ENCODE results near the gene SLC26A9. TPM values are rescaled to one million over a fixed set of nuclear protein-coding genes. Genes with fewer than 3 reads are reported as not detected.
"Not testable (repeated sequence)": the region's sequence is repeated elsewhere in the genome, so short reads cannot be mapped to it uniquely, and the experiment has no call there.

SLC26A9 gene
- total and polyA plus RNA-seq, 2 experiments from 2014 or later = not detected

GRCh38 chr1:205896351-205896750 lies 46.9 kb downstream of the SLC26A9 start:
- no peak for TF ChIP-seq EZH2 (IDR thresholded peaks at IDR 0.05; ENCODE audit: insufficient read depth, poor library complexity, severe bottlenecking)
- no peak for TF ChIP-seq EZH2phosphoT487 (IDR thresholded peaks at IDR 0.05; ENCODE audit: insufficient read depth, low read depth)
- 41 to 58% methylated on average over 1 of the region's 1 CpG for WGBS, 2 experiments (ENCODE audit: low coverage in 1 of 2, low lambda C conversion rate in 2 of 2, missing lambda C conversion rate in 2 of 2)
- in situ Hi-C loops (cut with MboI) = no loop called here

GRCh38 chr1:205894119-205894518 lies 49.1 kb downstream of the SLC26A9 start:
- H3K9ac ChIP-seq; H3K27ac ChIP-seq; DNase-seq; H4K20me1 ChIP-seq (ENCODE audit: insufficient read depth); H3K27me3 ChIP-seq (replicated peaks; ENCODE audit: insufficient read depth); H3K4me2 ChIP-seq (ENCODE audit: unreplicated experiment); H3K36me3 ChIP-seq (ENCODE audit: low read depth); H3K4me3 ChIP-seq; H3K9me2 ChIP-seq (ENCODE audit: insufficient read depth); H3K79me2 ChIP-seq (ENCODE audit: insufficient read depth); H2AFZ ChIP-seq; H3K9me3 ChIP-seq (ENCODE audit: low read depth); in situ Hi-C loops (cut with MboI): not testable (repeated sequence)
- Histone ChIP-seq H3K4me1 (ENCODE audit: insufficient read depth) (peaks cover 32% of the 10 kb centered on the region), H3F3A (ENCODE audit: insufficient read depth) (peaks cover 30% of the 10 kb centered on the region)
- WGBS, 2 experiments (ENCODE audit: low coverage in 1 of 2, low lambda C conversion rate in 2 of 2, missing lambda C conversion rate in 2 of 2) = 40 to 46% methylated on average over 3 of the region's 3 CpGs

More at GRCh38 chr1:205896351-205896750, 46.9 kb downstream of the SLC26A9 start:
- no peaks in the 10 kb centered on the region for H3K79me2 ChIP-seq (ENCODE audit: insufficient read depth)
- peaks cover 10% of the 10 kb centered on the region for H3K4me1 ChIP-seq (ENCODE audit: insufficient read depth)
- H3K9ac ChIP-seq = no peak overlapping the region
- H3K9me3 ChIP-seq (ENCODE audit: low read depth) = no peaks in the 10 kb centered on the region
- peaks cover 5% of the 10 kb centered on the region; the same call in 1 of the 2 replicates for H3K27me3 ChIP-seq (replicated peaks; ENCODE audit: insufficient read depth)
- H3K4me2 ChIP-seq (ENCODE audit: unreplicated experiment) = no peak overlapping the region
- no peak overlapping the region for H3K4me3 ChIP-seq
- H3K27ac ChIP-seq = no peak overlapping the region
- no peaks in the 10 kb centered on the region for H4K20me1 ChIP-seq (ENCODE audit: insufficient read depth)
- peaks cover 12% of the 10 kb centered on the region for H3F3A ChIP-seq (ENCODE audit: insufficient read depth)
- no peak overlapping the region for H2AFZ ChIP-seq
- DNase-seq = no peak
- H3K36me3 ChIP-seq (ENCODE audit: low read depth) = no peaks in the 10 kb centered on the region
- H3K9me2 ChIP-seq (ENCODE audit: insufficient read depth) = no peaks in the 10 kb centered on the region

GRCh38 chr1:205892175-205892574 lies 51.1 kb downstream of the SLC26A9 start:
- Histone ChIP-seq H3F3A (ENCODE audit: insufficient read depth) (peaks cover 34% of the 10 kb centered on the region), H2AFZ (0 out of 2 replicates have a peak overlapping the region, but pooled peaks have one; percentile 4), H3K4me2 (ENCODE audit: unreplicated experiment) (peak overlapping the region; percentile 56), H3K4me1 (ENCODE audit: insufficient read depth) (peaks cover 37% of the 10 kb centered on the region)
- WGBS, 2 experiments (ENCODE audit: low coverage in 1 of 2, low lambda C conversion rate in 2 of 2, missing lambda C conversion rate in 2 of 2) = 73 to 77% methylated on average over 2 of the region's 2 CpGs
- in situ Hi-C loops (cut with MboI); H3K9me2 ChIP-seq (ENCODE audit: insufficient read depth); H3K36me3 ChIP-seq (ENCODE audit: low read depth); H3K79me2 ChIP-seq (ENCODE audit: insufficient read depth); H3K4me3 ChIP-seq; H3K9me3 ChIP-seq (ENCODE audit: low read depth); H3K27me3 ChIP-seq (replicated peaks; ENCODE audit: insufficient read depth); DNase-seq; H3K27ac ChIP-seq; H3K9ac ChIP-seq; H4K20me1 ChIP-seq (ENCODE audit: insufficient read depth): not testable (repeated sequence)

GRCh38 chr1:205891481-205891880 lies 51.8 kb downstream of the SLC26A9 start:
- H3K36me3 ChIP-seq (ENCODE audit: low read depth); H3K4me3 ChIP-seq; H3K9me3 ChIP-seq (ENCODE audit: low read depth); H3K9me2 ChIP-seq (ENCODE audit: insufficient read depth); in situ Hi-C loops (cut with MboI); H3K9ac ChIP-seq; H3K79me2 ChIP-seq (ENCODE audit: insufficient read depth); H3K27me3 ChIP-seq (replicated peaks; ENCODE audit: insufficient read depth); H4K20me1 ChIP-seq (ENCODE audit: insufficient read depth): not testable (repeated sequence)
- Histone ChIP-seq H3K4me2 (ENCODE audit: unreplicated experiment) (peak overlapping the region; percentile 56), H2AFZ (peak overlapping the region; percentile 4; the same call in 1 of the 2 replicates), H3F3A (ENCODE audit: insufficient read depth) (peaks cover 34% of the 10 kb centered on the region), H3K27ac (peak overlapping the region; percentile 43), H3K4me1 (ENCODE audit: insufficient read depth) (peaks cover 37% of the 10 kb centered on the region)
- WGBS, 2 experiments (ENCODE audit: low coverage in 1 of 2, low lambda C conversion rate in 2 of 2, missing lambda C conversion rate in 2 of 2) = 3 to 14% methylated on average over 2 of the region's 2 CpGs
- DNase-seq = peak; percentile 80

GRCh38 chr1:205890631-205891030 lies 52.6 kb downstream of the SLC26A9 start:
- H4K20me1 ChIP-seq (ENCODE audit: insufficient read depth); H3K9me2 ChIP-seq (ENCODE audit: insufficient read depth); H3K36me3 ChIP-seq (ENCODE audit: low read depth); in situ Hi-C loops (cut with MboI); H3K27ac ChIP-seq; H3K9me3 ChIP-seq (ENCODE audit: low read depth); H2AFZ ChIP-seq; H3K27me3 ChIP-seq (replicated peaks; ENCODE audit: insufficient read depth); H3K9ac ChIP-seq; H3K79me2 ChIP-seq (ENCODE audit: insufficient read depth); H3K4me3 ChIP-seq; DNase-seq: not testable (repeated sequence)
- peaks cover 37% of the 10 kb centered on the region for H3K4me1 ChIP-seq (ENCODE audit: insufficient read depth)
- peak overlapping the region; percentile 23 for H3K4me2 ChIP-seq (ENCODE audit: unreplicated experiment)
- H3F3A ChIP-seq (ENCODE audit: insufficient read depth) = peaks cover 34% of the 10 kb centered on the region
- WGBS, 2 experiments (ENCODE audit: low coverage in 1 of 2, low lambda C conversion rate in 2 of 2, missing lambda C conversion rate in 2 of 2) = 80 to 87% methylated on average over 3 of the region's 3 CpGs

- H3K79me2 ChIP-seq (ENCODE audit: insufficient read depth); H3K9me3 ChIP-seq (ENCODE audit: low read depth); H4K20me1 ChIP-seq (ENCODE audit: insufficient read depth); H3K27me3 ChIP-seq (replicated peaks; ENCODE audit: insufficient read depth); H3K36me3 ChIP-seq (ENCODE audit: low read depth); H3K9ac ChIP-seq; H3K9me2 ChIP-seq (ENCODE audit: insufficient read depth); H3K27ac ChIP-seq; in situ Hi-C loops (cut with MboI): not testable (repeated sequence)
- 0 out of 2 replicates have a peak overlapping the region, but pooled peaks have one; percentile 6 for H3K4me3 ChIP-seq
- peak overlapping the region; percentile 52 for H3K4me2 ChIP-seq (ENCODE audit: unreplicated experiment)
- peaks cover 37% of the 10 kb centered on the region for H3K4me1 ChIP-seq (ENCODE audit: insufficient read depth)
- WGBS, 2 experiments (ENCODE audit: low coverage in 1 of 2, low lambda C conversion rate in 2 of 2, missing lambda C conversion rate in 2 of 2) = 10 to 13% methylated on average over 3 of the region's 3 CpGs
- H2AFZ ChIP-seq = 0 out of 2 replicates have a peak overlapping the region, but pooled peaks have one; percentile 21
- DNase-seq = peak; percentile 81
- peaks cover 34% of the 10 kb centered on the region for H3F3A ChIP-seq (ENCODE audit: insufficient read depth)
These were observed 53.5 kb downstream of the SLC26A9 start for GRCh38 chr1:205889706-205890105.

GRCh38 chr1:205889006-205889405 lies 54.2 kb downstream of the SLC26A9 start:
- H3K79me2 ChIP-seq (ENCODE audit: insufficient read depth); H3K9me3 ChIP-seq (ENCODE audit: low read depth); H3K9me2 ChIP-seq (ENCODE audit: insufficient read depth); H3K27me3 ChIP-seq (replicated peaks; ENCODE audit: insufficient read depth); H3K4me3 ChIP-seq; in situ Hi-C loops (cut with MboI); H3K4me2 ChIP-seq (ENCODE audit: unreplicated experiment); H3K9ac ChIP-seq; H3K36me3 ChIP-seq (ENCODE audit: low read depth); H3K27ac ChIP-seq; H4K20me1 ChIP-seq (ENCODE audit: insufficient read depth); H2AFZ ChIP-seq; DNase-seq: not testable (repeated sequence)
- peaks cover 34% of the 10 kb centered on the region for H3F3A ChIP-seq (ENCODE audit: insufficient read depth)
- H3K4me1 ChIP-seq (ENCODE audit: insufficient read depth) = peaks cover 37% of the 10 kb centered on the region
- 62 to 73% methylated on average over 4 of the region's 4 CpGs for WGBS, 2 experiments (ENCODE audit: low coverage in 1 of 2, low lambda C conversion rate in 2 of 2, missing lambda C conversion rate in 2 of 2)
